OCI-LY7 (cell line): ENCODE results near the gene EML6. TPM values are rescaled to one million over a fixed set of nuclear protein-coding genes. Genes with fewer than 3 reads are reported as not detected.

Experiments used
- BruUV-seq: library from RNA; stranded (reverse); fragments of 400-500 nt; replicated peaks from 2 replicates; lab custom pipeline; 2021; lab: Mats Ljungman, UMichigan
- CTCF ChIA-PET: fragments of 300-600 bp; sonication (Branson Sonifier 250); formaldehyde crosslinking; loops from one replicate; lab custom pipeline; 2022; ENCODE audit warnings: antibody characterized with exemption; ENCODE audit not compliant: unreplicated experiment; lab: Charles Lee
- POLR2A ChIA-PET: fragments of 300-600 bp; sonication (Branson Sonifier 250); formaldehyde crosslinking; loops from one replicate; lab custom pipeline; 2022; ENCODE audit warnings: antibody characterized with exemption; lab: Charles Lee
- DNase-seq: peaks from one replicate; pipeline ENCODE4 v3.0.0-alpha.2; 2015; ENCODE audit warnings: low spot score
- H2AFZ ChIP-seq: fragments of 200-600 bp; sonication (generic), shearing (Covaris generic); 2 replicates; pipeline ENCODE4 v1.6.1; 2014; ENCODE audit warnings: mild to moderate bottlenecking, antibody characterized with exemption, low read length, moderate library complexity
- H3K27ac ChIP-seq: fragments of 200-600 bp; sonication (generic); 2 replicates; pipeline ENCODE4 v1.5.1; 2014; ENCODE audit warnings: mixed run types, low read depth, mild to moderate bottlenecking, moderate library complexity, low read length, inconsistent platforms; ENCODE audit not compliant: poor library complexity, severe bottlenecking
- H3K36me3 ChIP-seq: fragments of 200-600 bp; sonication (generic); 2 replicates; pipeline ENCODE4 v1.6.1; 2014; ENCODE audit warnings: mild to moderate bottlenecking, antibody characterized with exemption, low read length, moderate library complexity, mixed read lengths; ENCODE audit not compliant: insufficient read depth
- H3K4me1 ChIP-seq: fragments of 200-600 bp; sonication (generic); 2 replicates; pipeline ENCODE4 v1.5.1; 2014; ENCODE audit warnings: mild to moderate bottlenecking, low read length; ENCODE audit not compliant: insufficient read depth, poor library complexity, severe bottlenecking
- H3K4me2 ChIP-seq: fragments of 200-600 bp; sonication (generic); 2 replicates; pipeline ENCODE4 v1.6.1; 2014; ENCODE audit warnings: mild to moderate bottlenecking, low read length
- H3K4me3 ChIP-seq: fragments of 200-600 bp; sonication (generic); 2 replicates; pipeline ENCODE4 v1.5.1; 2014; ENCODE audit warnings: mild to moderate bottlenecking, low read depth, low read length; ENCODE audit not compliant: poor library complexity, severe bottlenecking
- H3K79me2 ChIP-seq: fragments of 200-600 bp; sonication (generic); 2 replicates; pipeline ENCODE4 v1.6.1; 2016; ENCODE audit warnings: low read depth, mild to moderate bottlenecking, low read length, moderate library complexity, mixed read lengths; ENCODE audit not compliant: insufficient read depth
- H3K9me2 ChIP-seq: fragments of 200-600 bp; sonication (generic); 2 replicates; pipeline ENCODE4 v1.6.1; 2016; ENCODE audit warnings: mild to moderate bottlenecking, low read length, mixed read lengths; ENCODE audit not compliant: insufficient read depth
- H3K9me3 ChIP-seq: fragments of 200-600 bp; sonication (generic); 2 replicates; pipeline ENCODE4 v1.6.1; 2014; ENCODE audit warnings: mild to moderate bottlenecking, mixed run types, low read length, mixed read lengths
- H4K20me1 ChIP-seq: fragments of 200-600 bp; sonication (generic); 2 replicates; pipeline ENCODE4 v1.6.1; 2014; ENCODE audit warnings: mild to moderate bottlenecking, antibody characterized with exemption, low read length, moderate library complexity, mixed read lengths; ENCODE audit not compliant: insufficient read depth
- EZH2phosphoT487 ChIP-seq: fragments of 200-600 bp; sonication (generic); IDR thresholded peaks from 2 replicates; pipeline ENCODE4 v1.6.1; 2018; ENCODE audit warnings: low read depth, borderline replicate concordance, mild to moderate bottlenecking, mixed run types, antibody characterized with exemption, low read length, moderate library complexity, mixed read lengths
- intact Hi-C: fragments of 100-400 bp; cut with micrococcal nuclease; formaldehyde crosslinking; loops from one replicate; pipeline ENCODE4 v1.10.0; 2022; ENCODE audit not compliant: unreplicated experiment
- total RNA-seq, 2 experiments: library from RNA; depleted of rRNA in 1 of 2; stranded (reverse); fragments of >200 nt in 1 of 2; shearing (Covaris generic) in 1 of 2; gene quantifications; 2 replicates each; pipeline ENCODE4 v1.2.3, GENCODE V29; 2014 to 2022
- TF ChIP-seq, protein P1 (sequence below): fragments of 200-600 bp; sonication (generic); conservative IDR thresholded peaks from 2 replicates; pipeline ENCODE4 v1.5.1; 2014; ENCODE audit warnings: mild to moderate bottlenecking, antibody characterized with exemption, low read length, moderate library complexity, mixed read lengths

Gene EML6
- total RNA-seq, 2 experiments from 2014 or later: 310 to 367 TPM

DNA sequence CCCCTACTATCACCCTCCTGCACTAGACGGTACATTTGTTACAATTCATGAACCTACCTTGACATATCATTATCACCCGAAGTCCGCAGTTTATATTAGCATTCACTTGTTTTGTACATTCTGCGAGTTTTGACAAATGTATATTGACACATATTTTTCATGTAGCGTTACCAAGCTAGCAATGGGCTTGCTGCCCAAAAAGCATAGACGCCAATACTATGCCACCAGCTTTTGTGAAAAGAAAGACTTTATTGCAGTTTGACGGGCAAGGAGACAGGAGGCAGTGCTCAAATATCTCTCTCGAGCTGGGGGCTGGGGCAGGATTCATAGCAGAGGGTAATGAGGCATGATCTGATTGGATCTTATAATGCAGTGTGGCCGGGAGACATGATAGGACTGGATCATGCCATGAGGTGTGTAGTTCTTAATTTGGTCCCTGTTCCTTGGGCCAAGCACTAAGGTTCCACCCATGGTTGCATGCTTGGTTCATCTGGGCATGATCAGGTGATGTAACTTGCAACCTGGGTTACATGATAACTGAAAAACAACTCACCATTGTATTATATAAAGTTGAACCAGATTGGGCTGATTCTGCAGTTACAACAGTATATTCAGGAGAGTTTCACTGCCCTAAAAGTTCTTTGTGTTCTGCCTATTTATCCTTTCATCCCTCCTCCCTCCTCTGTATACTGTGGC lies 164.5 kb downstream of the EML6 start:
- CTCF ChIA-PET: no interaction called here
- DNase-seq: no peak
- Histone ChIP-seq H3K4me1 (no peaks in the 10 kb centered on the region), H3K4me2 (no peak overlapping the region), H3K36me3 (peaks cover 91% of the 10 kb centered on the region), H3K9me3 (no peaks in the 10 kb centered on the region), H3K79me2 (no peaks in the 10 kb centered on the region), H3K27ac (no peak overlapping the region), H3K9me2 (no peaks in the 10 kb centered on the region), H4K20me1 (no peaks in the 10 kb centered on the region), H3K4me3 (no peak overlapping the region), H2AFZ (no peak overlapping the region)
- POLR2A ChIA-PET: interaction anchor here (0.9 to 2.3 kb wide), 2 partner anchors 12 to 166 kb away, joined by 4 to 5 read pairs; no protein-coding TSS in a partner anchor
- no TSS peak for BruUV-seq
- intact Hi-C loops: no loop called here
- TF ChIP-seq EZH2phosphoT487: no peak
- TF ChIP-seq, protein P1, sequence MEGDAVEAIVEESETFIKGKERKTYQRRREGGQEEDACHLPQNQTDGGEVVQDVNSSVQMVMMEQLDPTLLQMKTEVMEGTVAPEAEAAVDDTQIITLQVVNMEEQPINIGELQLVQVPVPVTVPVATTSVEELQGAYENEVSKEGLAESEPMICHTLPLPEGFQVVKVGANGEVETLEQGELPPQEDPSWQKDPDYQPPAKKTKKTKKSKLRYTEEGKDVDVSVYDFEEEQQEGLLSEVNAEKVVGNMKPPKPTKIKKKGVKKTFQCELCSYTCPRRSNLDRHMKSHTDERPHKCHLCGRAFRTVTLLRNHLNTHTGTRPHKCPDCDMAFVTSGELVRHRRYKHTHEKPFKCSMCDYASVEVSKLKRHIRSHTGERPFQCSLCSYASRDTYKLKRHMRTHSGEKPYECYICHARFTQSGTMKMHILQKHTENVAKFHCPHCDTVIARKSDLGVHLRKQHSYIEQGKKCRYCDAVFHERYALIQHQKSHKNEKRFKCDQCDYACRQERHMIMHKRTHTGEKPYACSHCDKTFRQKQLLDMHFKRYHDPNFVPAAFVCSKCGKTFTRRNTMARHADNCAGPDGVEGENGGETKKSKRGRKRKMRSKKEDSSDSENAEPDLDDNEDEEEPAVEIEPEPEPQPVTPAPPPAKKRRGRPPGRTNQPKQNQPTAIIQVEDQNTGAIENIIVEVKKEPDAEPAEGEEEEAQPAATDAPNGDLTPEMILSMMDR: no peak

- no peaks in the 10 kb centered on the region for H3K9me3 ChIP-seq
- H3K4me1 ChIP-seq: no peaks in the 10 kb centered on the region
- H4K20me1 ChIP-seq: no peaks in the 10 kb centered on the region
- H3K79me2 ChIP-seq: no peaks in the 10 kb centered on the region
- TF ChIP-seq, protein P1: no peak
- TF ChIP-seq EZH2phosphoT487: no peak
- no peak overlapping the region for H3K4me2 ChIP-seq
- peaks cover 91% of the 10 kb centered on the region for H3K36me3 ChIP-seq
- intact Hi-C loops: no loop called here
- CTCF ChIA-PET: no interaction called here
- H3K27ac ChIP-seq: no peak overlapping the region
- no TSS peak for BruUV-seq
- H3K4me3 ChIP-seq: no peak overlapping the region
- no peaks in the 10 kb centered on the region for H3K9me2 ChIP-seq
- DNase-seq: no peak
- no peak overlapping the region for H2AFZ ChIP-seq
- POLR2A ChIA-PET: interaction anchor here (0.7 to 2.3 kb wide), 3 partner anchors 11 to 164 kb away, joined by 3 to 5 read pairs (median 4); no protein-coding TSS in a partner anchor
Observed at GRCh38 chr2:54889053-54889452, 165.6 kb downstream of the EML6 start.

DNA sequence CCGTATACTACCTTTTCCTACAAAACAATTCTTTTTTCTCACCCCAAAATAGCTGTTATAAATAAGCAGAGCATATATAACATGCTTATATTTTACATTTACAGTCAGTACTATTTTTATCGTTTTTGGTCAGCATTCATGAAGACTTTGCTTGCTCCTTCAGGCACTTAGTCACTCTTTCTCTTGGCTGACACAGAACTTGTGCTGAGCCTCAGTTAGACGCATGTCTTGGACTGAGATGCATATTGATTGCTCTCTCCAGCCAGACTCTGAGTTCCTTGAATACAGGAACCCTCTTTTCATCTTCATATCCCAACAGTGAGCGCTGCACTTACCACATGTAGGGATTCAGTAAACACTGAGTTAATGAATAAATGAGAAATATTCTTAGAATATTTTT lies 168.4 kb downstream of the EML6 start:
- intact Hi-C loops: no loop called here
- H3K4me2 ChIP-seq: no peak overlapping the region
- no peaks in the 10 kb centered on the region for H3K9me2 ChIP-seq
- no peak overlapping the region for H2AFZ ChIP-seq
- ChIA-PET CTCF (no interaction called here), POLR2A (interaction anchor here (1.1 kb wide), 1 partner anchor 32 kb away, joined by 5 read pairs; no protein-coding TSS in a partner anchor)
- H4K20me1 ChIP-seq: no peaks in the 10 kb centered on the region
- no TSS peak for BruUV-seq
- H3K27ac ChIP-seq: no peak overlapping the region
- no peak overlapping the region for H3K4me3 ChIP-seq
- TF ChIP-seq, protein P1: no peak
- TF ChIP-seq EZH2phosphoT487: no peak
- no peak for DNase-seq
- H3K36me3 ChIP-seq: peaks cover 100% of the 10 kb centered on the region
- no peaks in the 10 kb centered on the region for H3K4me1 ChIP-seq
- H3K9me3 ChIP-seq: no peaks in the 10 kb centered on the region
- H3K79me2 ChIP-seq: no peaks in the 10 kb centered on the region
